GM18526 (cell line): Measurements from ENCODE around the gene NBAS.

ENCODE experiments used
- POLR2A ChIP-seq: IDR thresholded peaks from 3 replicates; pipeline ENCODE4 v1.6.1; 2011; ENCODE audit not compliant: insufficient read length; ENCODE audit errors: extremely low read depth

The NBAS gene

GRCh38 chr2:15238028-15238427 lies 323.1 kb downstream of the NBAS start:
- TF ChIP-seq POLR2A, result no peak

GRCh38 chr2:15230599-15231192 lies 330.4 kb downstream of the NBAS start:
- no peak for TF ChIP-seq POLR2A

- no peak for TF ChIP-seq POLR2A
Measured at GRCh38 chr2:15226661-15227060, 334.5 kb downstream of the NBAS start.

GRCh38 chr2:15225131-15225530 lies 336.0 kb downstream of the NBAS start:
- TF ChIP-seq POLR2A, result no peak

GRCh38 chr2:15224641-15225040 lies 336.5 kb downstream of the NBAS start:
- TF ChIP-seq POLR2A, result no peak

- no peak for TF ChIP-seq POLR2A
Measured at GRCh38 chr2:15223887-15224286, 337.2 kb downstream of the NBAS start.

GRCh38 chr2:15222856-15223255 lies 338.3 kb downstream of the NBAS start:
- no peak for TF ChIP-seq POLR2A

- no peak for TF ChIP-seq POLR2A
Measured at GRCh38 chr2:15220603-15221002, 340.5 kb downstream of the NBAS start.

GRCh38 chr2:15218423-15219086 lies 342.6 kb downstream of the NBAS start:
- TF ChIP-seq POLR2A, result no peak

GRCh38 chr2:15212249-15212648 lies 348.9 kb downstream of the NBAS start:
- TF ChIP-seq POLR2A, result no peak

GRCh38 chr2:15206419-15206818 lies 354.7 kb downstream of the NBAS start:
- TF ChIP-seq POLR2A, result no peak

- TF ChIP-seq POLR2A, result no peak
Measured at GRCh38 chr2:15205562-15205961, 355.6 kb downstream of the NBAS start.

GRCh38 chr2:15201009-15201408 lies 360.1 kb downstream of the NBAS start:
- no peak for TF ChIP-seq POLR2A

GRCh38 chr2:15200581-15200980 lies 360.6 kb downstream of the NBAS start:
- no peak for TF ChIP-seq POLR2A

GRCh38 chr2:15198051-15198450 lies 363.1 kb downstream of the NBAS start:
- TF ChIP-seq POLR2A, result no peak

GRCh38 chr2:15195813-15196212 lies 365.3 kb downstream of the NBAS start:
- TF ChIP-seq POLR2A, result no peak

- TF ChIP-seq POLR2A, result no peak
Measured at GRCh38 chr2:15191789-15192188, 369.3 kb downstream of the NBAS start.
